ENCODE data around the gene PHF14.

The PHF14 gene

DNA sequence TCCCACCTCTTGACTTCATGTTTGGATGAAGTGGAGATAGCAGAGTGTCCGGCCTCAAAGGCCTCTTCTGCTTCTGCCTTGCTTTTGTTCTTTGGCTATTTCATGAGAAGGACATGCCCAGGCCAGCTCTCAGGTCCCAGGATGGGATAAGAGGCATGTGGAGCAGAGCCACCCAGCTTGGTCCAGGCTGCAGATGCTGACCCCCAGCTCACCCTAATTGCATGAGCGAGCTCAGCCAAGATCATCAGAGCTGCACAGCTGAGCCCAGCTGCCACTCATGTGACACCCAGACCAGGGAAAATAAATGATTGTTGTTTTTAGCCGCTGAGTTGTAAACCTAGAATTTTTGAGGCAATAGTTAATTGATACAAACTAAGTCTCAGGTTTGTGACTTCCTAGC lies 230.0 kb downstream of the PHF14 start:
- no peak for TF ChIP-seq CTCF (IDR thresholded peaks at IDR 0.05; ENCODE audit: low read depth, low read length)
- no peak overlapping the region for H3K4me3 ChIP-seq (ENCODE audit: low read depth, low read length)

GRCh38 chr7:11206177-11206899 lies 232.7 kb downstream of the PHF14 start:
- H3K4me3 ChIP-seq (ENCODE audit: low read depth, low read length), result no peak overlapping the region
- TF ChIP-seq CTCF (IDR thresholded peaks at IDR 0.05; ENCODE audit: low read depth, low read length), result no peak

GRCh38 chr7:11207565-11207964 lies 233.9 kb downstream of the PHF14 start:
- H3K4me3 ChIP-seq (ENCODE audit: low read depth, low read length), result no peak overlapping the region
- TF ChIP-seq CTCF (IDR thresholded peaks at IDR 0.05; ENCODE audit: low read depth, low read length), result no peak

DNA sequence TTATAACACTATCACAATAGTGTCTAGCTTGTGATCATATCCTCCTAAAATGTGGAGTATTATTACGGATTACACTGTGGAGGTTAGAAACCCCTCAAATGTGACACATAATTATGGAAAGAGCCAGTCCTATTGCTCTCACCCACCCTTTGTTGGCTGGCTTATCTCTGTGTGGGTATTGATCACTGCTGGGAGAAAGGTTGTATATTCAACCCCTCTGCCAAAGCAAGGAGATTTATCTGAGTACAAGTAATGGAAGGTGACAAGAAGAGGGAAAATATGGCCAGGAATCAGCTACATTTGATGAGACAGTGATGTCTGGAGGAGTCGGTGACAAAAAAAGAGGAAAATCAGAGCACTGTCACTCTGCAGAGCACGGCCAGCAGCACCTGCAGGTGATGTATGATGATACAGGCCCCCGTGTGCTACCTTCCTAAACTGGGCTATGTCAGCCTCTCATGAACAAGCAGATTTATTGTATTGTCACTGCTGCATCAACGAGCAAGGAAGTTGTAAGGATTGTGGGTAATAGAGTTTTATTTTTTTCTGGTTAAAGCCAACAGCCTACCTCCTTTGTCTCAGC lies 235.3 kb downstream of the PHF14 start:
- H3K4me3 ChIP-seq (ENCODE audit: low read depth, low read length), result no peak overlapping the region
- no peak for TF ChIP-seq CTCF (IDR thresholded peaks at IDR 0.05; ENCODE audit: low read depth, low read length)

GRCh38 chr7:11210374-11210773 lies 236.7 kb downstream of the PHF14 start:
- H3K4me3 ChIP-seq (ENCODE audit: low read depth, low read length), result no peak overlapping the region
- no peak for TF ChIP-seq CTCF (IDR thresholded peaks at IDR 0.05; ENCODE audit: low read depth, low read length)

DNA sequence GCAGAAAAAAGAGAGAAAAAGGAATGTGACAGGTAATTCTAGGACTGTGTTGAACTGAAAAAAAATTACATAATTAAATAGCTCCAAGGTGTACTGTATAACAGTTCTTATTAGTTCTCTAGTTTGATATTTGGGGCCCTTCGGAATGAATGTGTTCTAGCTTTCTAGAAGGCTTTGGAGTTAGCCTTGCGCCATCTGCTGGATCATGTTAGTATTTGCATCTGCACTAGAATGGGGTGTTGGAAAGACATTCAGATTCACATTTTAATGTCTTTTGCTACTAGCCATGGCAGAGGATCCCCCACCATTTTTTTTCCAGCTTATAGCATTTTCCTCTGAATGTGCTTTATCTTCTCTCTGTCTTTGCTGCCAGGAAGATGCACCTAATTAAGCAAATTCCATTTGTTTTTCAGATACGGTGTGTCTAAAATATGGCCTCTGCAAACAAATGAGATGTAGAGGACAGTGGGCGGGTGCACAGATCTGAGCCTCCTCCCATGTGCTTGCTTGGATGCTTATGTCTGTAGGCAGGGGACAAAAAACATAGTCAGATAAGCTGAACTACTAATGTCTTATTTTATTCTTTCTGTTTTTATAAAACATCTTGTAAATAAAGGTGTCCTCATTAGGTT lies 238.5 kb downstream of the PHF14 start:
- peak; percentile 72 for TF ChIP-seq CTCF (IDR thresholded peaks at IDR 0.05; ENCODE audit: low read depth, low read length)
- H3K4me3 ChIP-seq (ENCODE audit: low read depth, low read length), result no peak overlapping the region

GRCh38 chr7:11212816-11213215 lies 239.1 kb downstream of the PHF14 start:
- H3K4me3 ChIP-seq (ENCODE audit: low read depth, low read length), result no peak overlapping the region
- no peak for TF ChIP-seq CTCF (IDR thresholded peaks at IDR 0.05; ENCODE audit: low read depth, low read length)

Data from WI38 (cell line).